ENCODE results near the gene RBM34.

DNA sequence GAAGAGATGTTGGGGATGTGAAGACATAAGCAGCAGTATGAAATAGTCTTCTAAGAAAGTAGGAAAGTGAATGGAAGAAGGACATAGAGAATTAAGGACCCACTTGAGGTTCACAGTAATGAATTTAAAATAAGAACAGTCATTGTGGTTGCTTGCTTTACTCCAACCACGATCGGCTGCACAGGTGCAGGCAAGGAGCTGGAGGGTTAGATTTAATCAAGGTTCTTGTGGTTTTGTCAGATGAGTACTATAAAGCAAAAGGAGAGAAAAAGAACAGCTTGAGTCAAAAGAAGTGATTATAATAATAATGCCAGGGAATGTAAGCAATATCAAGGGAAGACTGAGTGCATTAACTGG lies 46.1 kb upstream of the RBM34 start:
- no peak for TF ChIP-seq POLR2AphosphoS5 (IDR thresholded peaks at IDR 0.05)
- TF ChIP-seq, protein P1, sequence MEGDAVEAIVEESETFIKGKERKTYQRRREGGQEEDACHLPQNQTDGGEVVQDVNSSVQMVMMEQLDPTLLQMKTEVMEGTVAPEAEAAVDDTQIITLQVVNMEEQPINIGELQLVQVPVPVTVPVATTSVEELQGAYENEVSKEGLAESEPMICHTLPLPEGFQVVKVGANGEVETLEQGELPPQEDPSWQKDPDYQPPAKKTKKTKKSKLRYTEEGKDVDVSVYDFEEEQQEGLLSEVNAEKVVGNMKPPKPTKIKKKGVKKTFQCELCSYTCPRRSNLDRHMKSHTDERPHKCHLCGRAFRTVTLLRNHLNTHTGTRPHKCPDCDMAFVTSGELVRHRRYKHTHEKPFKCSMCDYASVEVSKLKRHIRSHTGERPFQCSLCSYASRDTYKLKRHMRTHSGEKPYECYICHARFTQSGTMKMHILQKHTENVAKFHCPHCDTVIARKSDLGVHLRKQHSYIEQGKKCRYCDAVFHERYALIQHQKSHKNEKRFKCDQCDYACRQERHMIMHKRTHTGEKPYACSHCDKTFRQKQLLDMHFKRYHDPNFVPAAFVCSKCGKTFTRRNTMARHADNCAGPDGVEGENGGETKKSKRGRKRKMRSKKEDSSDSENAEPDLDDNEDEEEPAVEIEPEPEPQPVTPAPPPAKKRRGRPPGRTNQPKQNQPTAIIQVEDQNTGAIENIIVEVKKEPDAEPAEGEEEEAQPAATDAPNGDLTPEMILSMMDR (IDR thresholded peaks at IDR 0.05) = no peak

Data from stomach (tissue), 4 donors.